Immature natural killer cell (primary cell): ENCODE results near the gene MRPS6. TPM values are rescaled to one million over a fixed set of nuclear protein-coding genes. Genes with fewer than 3 reads are reported as not detected.

Source experiments
- DNase-seq, 3 donors: peaks; one replicate each; pipeline ENCODE4 v3.0.0; 2022; ENCODE audit warnings: mixed read lengths in 1 of 3
- H3K27ac Mint-ChIP-seq, 6 donors: one replicate each; pipeline ENCODE4 v1.8.0; 2020; ENCODE audit warnings: mixed read lengths in 6 of 6, mild to moderate bottlenecking in 5 of 6, inconsistent platforms in 4 of 6, moderate library complexity in 3 of 6
- H3K27me3 Mint-ChIP-seq, 3 donors: one replicate each; pipeline ENCODE4 v1.8.0; 2020 to 2021; ENCODE audit warnings: low read depth in 3 of 3, mild to moderate bottlenecking in 3 of 3, mixed read lengths in 3 of 3, moderate library complexity in 3 of 3, inconsistent platforms in 1 of 3
- H3K36me3 Mint-ChIP-seq, 3 donors: one replicate each; pipeline ENCODE4 v1.8.0; 2020; ENCODE audit warnings: mixed read lengths in 3 of 3, inconsistent platforms in 2 of 3, mild to moderate bottlenecking in 2 of 3
- H3K4me1 Mint-ChIP-seq, 2 donors: one replicate each; pipeline ENCODE4 v1.8.0; 2020; ENCODE audit warnings: inconsistent platforms in 2 of 2, mild to moderate bottlenecking in 2 of 2, mixed read lengths in 2 of 2, moderate library complexity in 1 of 2
- H3K4me3 Mint-ChIP-seq, 5 donors: one replicate each; pipeline ENCODE4 v1.8.0; 2020; ENCODE audit warnings: mild to moderate bottlenecking in 5 of 5, mixed read lengths in 5 of 5, inconsistent platforms in 3 of 5, moderate library complexity in 3 of 5
- H3K9me3 Mint-ChIP-seq, 6 donors: one replicate each; pipeline ENCODE4 v1.8.0; 2020; ENCODE audit warnings: mild to moderate bottlenecking in 6 of 6, mixed read lengths in 6 of 6, inconsistent platforms in 4 of 6, moderate library complexity in 3 of 6
- polyA plus RNA-seq, 3 donors: library from polyadenylated mRNA; unstranded; fragments of 300-500 nt; fragmentation: Illumina TruSeq; gene quantifications; one replicate each; pipeline ENCODE4 v1.2.3, GENCODE V29; 2021

MRPS6 gene
- polyA plus RNA-seq, 3 donors from 2014 or later, result 194 to 275 (median 239) TPM

GRCh38 chr21:34133802-34134201 lies 60.4 kb downstream of the MRPS6 start:
- Mint-ChIP-seq H3K27me3 (no peaks in the 10 kb centered on the region), H3K4me1 (peaks cover 62 to 87% of the 10 kb centered on the region in 2 donors), H3K36me3 (peaks cover 13 to 25% (median 20%) of the 10 kb centered on the region in 3 donors), H3K4me3 (no peak overlapping the region), H3K9me3 (peaks cover 0 to 5% (median 0%) of the 10 kb centered on the region in 6 donors), H3K27ac (peak overlapping the region in 4 of 6 donors; percentile 47 to 70 (median 60))
- no peak for DNase-seq

- Mint-ChIP-seq H3K36me3 (peaks cover 17 to 29% (median 20%) of the 10 kb centered on the region in 3 donors), H3K27me3 (no peaks in the 10 kb centered on the region), H3K4me3 (no peak overlapping the region), H3K4me1 (peaks cover 52 to 78% of the 10 kb centered on the region in 2 donors), H3K9me3 (peaks cover 0 to 5% (median 0%) of the 10 kb centered on the region in 6 donors), H3K27ac (no peak overlapping the region)
- DNase-seq, result no peak
Measured at GRCh38 chr21:34135330-34135729, 62.0 kb downstream of the MRPS6 start.

- Mint-ChIP-seq H3K27ac (peak overlapping the region in 3 of 6 donors; percentile 2 to 82 (median 32)), H3K9me3 (peaks cover 0 to 2% (median 0%) of the 10 kb centered on the region in 6 donors), H3K4me3 (no peak overlapping the region), H3K27me3 (peaks cover 0 to 3% (median 0%) of the 10 kb centered on the region in 3 donors), H3K36me3 (peaks cover 26 to 40% (median 38%) of the 10 kb centered on the region in 3 donors), H3K4me1 (peaks cover 36 to 56% of the 10 kb centered on the region in 2 donors)
- no peak for DNase-seq
Measured at GRCh38 chr21:34141373-34141772, 68.0 kb downstream of the MRPS6 start.

- H3K27me3 Mint-ChIP-seq, result peaks cover 0 to 3% (median 0%) of the 10 kb centered on the region in 3 donors
- H3K4me3 Mint-ChIP-seq, result no peak overlapping the region
- peaks cover 26 to 34% (median 33%) of the 10 kb centered on the region in 3 donors for H3K36me3 Mint-ChIP-seq
- no peak for DNase-seq
- peaks cover 33 to 37% of the 10 kb centered on the region in 2 donors for H3K4me1 Mint-ChIP-seq
- no peaks in the 10 kb centered on the region for H3K9me3 Mint-ChIP-seq
- no peak overlapping the region for H3K27ac Mint-ChIP-seq
Measured at GRCh38 chr21:34143685-34144182, 70.4 kb downstream of the MRPS6 start.

GRCh38 chr21:34144224-34144623 lies 70.8 kb downstream of the MRPS6 start:
- DNase-seq, result no peak
- peaks cover 33 to 37% of the 10 kb centered on the region in 2 donors for H3K4me1 Mint-ChIP-seq
- no peak overlapping the region for H3K27ac Mint-ChIP-seq
- H3K9me3 Mint-ChIP-seq, result no peaks in the 10 kb centered on the region
- peaks cover 26 to 34% (median 33%) of the 10 kb centered on the region in 3 donors for H3K36me3 Mint-ChIP-seq
- H3K4me3 Mint-ChIP-seq, result no peak overlapping the region
- H3K27me3 Mint-ChIP-seq, result peaks cover 0 to 3% (median 0%) of the 10 kb centered on the region in 3 donors

GRCh38 chr21:34147792-34148418 lies 74.5 kb downstream of the MRPS6 start:
- H3K27ac Mint-ChIP-seq, result peak overlapping the region in 3 of 6 donors; percentile 19 to 35 (median 29)
- no peak overlapping the region for H3K4me3 Mint-ChIP-seq

GRCh38 chr21:34148419-34148804 lies 75.0 kb downstream of the MRPS6 start:
- H3K27ac Mint-ChIP-seq, result peak overlapping the region in 2 of 6 donors; percentile 29 to 35

More at GRCh38 chr21:34147792-34148418, 74.5 kb downstream of the MRPS6 start:
- Mint-ChIP-seq H3K9me3 (no peaks in the 10 kb centered on the region), H3K4me1 (peaks cover 14 to 23% of the 10 kb centered on the region in 2 donors), H3K36me3 (peaks cover 20 to 31% (median 30%) of the 10 kb centered on the region in 3 donors), H3K27me3 (peaks cover 0 to 3% (median 1%) of the 10 kb centered on the region in 3 donors)
- no peak for DNase-seq

GRCh38 chr21:34148826-34149558 lies 75.6 kb downstream of the MRPS6 start:
- Mint-ChIP-seq H3K27me3 (peaks cover 0 to 3% (median 1%) of the 10 kb centered on the region in 3 donors), H3K4me1 (peaks cover 10 to 18% of the 10 kb centered on the region in 2 donors), H3K27ac (no peak overlapping the region), H3K9me3 (no peaks in the 10 kb centered on the region), H3K36me3 (peaks cover 15 to 32% (median 25%) of the 10 kb centered on the region in 3 donors), H3K4me3 (no peak overlapping the region)
- DNase-seq, result no peak

More at GRCh38 chr21:34148419-34148804, 75.0 kb downstream of the MRPS6 start:
- peaks cover 12 to 18% of the 10 kb centered on the region in 2 donors for H3K4me1 Mint-ChIP-seq
- no peak overlapping the region for H3K4me3 Mint-ChIP-seq
- peaks cover 15 to 35% (median 25%) of the 10 kb centered on the region in 3 donors for H3K36me3 Mint-ChIP-seq
- no peak for DNase-seq
- no peaks in the 10 kb centered on the region for H3K9me3 Mint-ChIP-seq
- peaks cover 0 to 3% (median 1%) of the 10 kb centered on the region in 3 donors for H3K27me3 Mint-ChIP-seq

- H3K27me3 Mint-ChIP-seq, result peaks cover 0 to 4% (median 1%) of the 10 kb centered on the region in 3 donors
- peak overlapping the region in 2 of 6 donors; percentile 14 to 19 for H3K27ac Mint-ChIP-seq
- no peak overlapping the region for H3K4me3 Mint-ChIP-seq
Measured at GRCh38 chr21:34152500-34152899, 79.1 kb downstream of the MRPS6 start.

GRCh38 chr21:34154878-34155277 lies 81.5 kb downstream of the MRPS6 start:
- H3K36me3 Mint-ChIP-seq, result peaks cover 6 to 23% (median 10%) of the 10 kb centered on the region in 3 donors
- H3K4me3 Mint-ChIP-seq, result no peak overlapping the region
- H3K27me3 Mint-ChIP-seq, result peaks cover 0 to 6% (median 1%) of the 10 kb centered on the region in 3 donors
- H3K9me3 Mint-ChIP-seq, result no peaks in the 10 kb centered on the region
- H3K27ac Mint-ChIP-seq, result no peak overlapping the region
- no peak for DNase-seq
- peaks cover 17 to 31% of the 10 kb centered on the region in 2 donors for H3K4me1 Mint-ChIP-seq

More at GRCh38 chr21:34152500-34152899, 79.1 kb downstream of the MRPS6 start:
- Mint-ChIP-seq H3K4me1 (peaks cover 19 to 32% of the 10 kb centered on the region in 2 donors), H3K36me3 (peaks cover 10 to 21% (median 12%) of the 10 kb centered on the region in 3 donors), H3K9me3 (no peaks in the 10 kb centered on the region)
- no peak for DNase-seq

- Mint-ChIP-seq H3K9me3 (peaks cover 0 to 6% (median 0%) of the 10 kb centered on the region in 6 donors), H3K4me3 (no peak overlapping the region), H3K27ac (no peak overlapping the region), H3K4me1 (peaks cover 17 to 21% of the 10 kb centered on the region in 2 donors), H3K36me3 (peaks cover 4 to 27% (median 10%) of the 10 kb centered on the region in 3 donors), H3K27me3 (peaks cover 0 to 6% (median 0%) of the 10 kb centered on the region in 3 donors)
- no peak for DNase-seq
Measured at GRCh38 chr21:34156957-34157356, 83.6 kb downstream of the MRPS6 start.

- H3K9me3 Mint-ChIP-seq, result peaks cover 0 to 11% (median 0%) of the 10 kb centered on the region in 6 donors
- peak overlapping the region in 1 of 6 donors; percentile 6 for H3K27ac Mint-ChIP-seq
- DNase-seq, result no peak
- no peak overlapping the region for H3K4me3 Mint-ChIP-seq
- peaks cover 14 to 18% of the 10 kb centered on the region in 2 donors for H3K4me1 Mint-ChIP-seq
- peaks cover 0 to 6% (median 0%) of the 10 kb centered on the region in 3 donors for H3K27me3 Mint-ChIP-seq
- peaks cover 6 to 25% (median 13%) of the 10 kb centered on the region in 3 donors for H3K36me3 Mint-ChIP-seq
Measured at GRCh38 chr21:34157521-34157920, 84.1 kb downstream of the MRPS6 start.
